Upper lobe of left lung (tissue), 6 donors: Measurements from ENCODE around the gene SLC17A9. TPM values are rescaled to one million over a fixed set of nuclear protein-coding genes. Genes with fewer than 3 reads are reported as not detected.

Source experiments
- ATAC-seq, 2 donors: fragments of 200-7000 bp; cut with Tn5 transposase; one replicate each; pipeline ENCODE4 v1.9.1; 2022; ENCODE audit warnings: mild to moderate bottlenecking in 2 of 2, moderate library complexity in 2 of 2; ENCODE audit not compliant: low FRiP score in 2 of 2
- DNase-seq, 2 donors: peaks; one replicate each; pipeline ENCODE4 v3.0.0-alpha.2; 2019 to 2020
- H3K27ac ChIP-seq, 4 donors: fragments of 200-600 bp; sonication (generic); one replicate each; pipeline ENCODE4 v1.5.1; 2016 to 2019
- H3K27me3 ChIP-seq, 4 donors: fragments of 200-600 bp; sonication (generic); one replicate each; pipeline ENCODE4 v1.5.1; 2017 to 2019
- H3K36me3 ChIP-seq, 4 donors: fragments of 200-600 bp; sonication (generic); one replicate each; pipeline ENCODE4 v1.5.1; 2016 to 2019
- H3K4me1 ChIP-seq, 4 donors: fragments of 200-600 bp; sonication (generic); one replicate each; pipeline ENCODE4 v1.5.1; 2018 to 2019
- H3K4me3 ChIP-seq, 4 donors: fragments of 200-600 bp; sonication (generic); one replicate each; pipeline ENCODE4 v1.5.1; 2017 to 2019; ENCODE audit warnings: mild to moderate bottlenecking in 2 of 4, moderate library complexity in 1 of 4
- H3K9me3 ChIP-seq, 4 donors: fragments of 200-600 bp; sonication (generic); one replicate each; pipeline ENCODE4 v1.5.1; 2018 to 2019
- EP300 ChIP-seq, 4 donors: sonication (generic); formaldehyde crosslinking; IDR thresholded peaks; one replicate each; pipeline ENCODE4 v1.5.1; 2017; ENCODE audit warnings: antibody characterized with exemption in 4 of 4, control low read depth in 2 of 4
- POLR2A ChIP-seq, 4 donors: fragments of 450-650 bp; IDR thresholded peaks; one replicate each; pipeline ENCODE4 v1.5.1; 2016 to 2017; ENCODE audit warnings: antibody characterized with exemption in 4 of 4, mild to moderate bottlenecking in 2 of 4
- POLR2AphosphoS5 ChIP-seq, 2 donors: sonication (generic); formaldehyde crosslinking; IDR thresholded peaks; one replicate each; pipeline ENCODE4 v1.5.1; 2017; ENCODE audit warnings: antibody characterized with exemption in 2 of 2
- WGBS, 2 donors: methylation state at CpG; one replicate each; pipeline ENCODE4 v1.1.5; 2017 to 2018; 5-methylcytosine and 5-hydroxymethylcytosine counted together
- total RNA-seq, 6 donors: library from RNA; depleted of rRNA in 4 of 6; stranded (reverse); fragments of >200 nt in 4 of 6; gene quantifications; one replicate each; pipeline versions ENCODE4 v1.1.0 to v1.2.1, GENCODE V29; 2016 to 2021
- TF ChIP-seq, protein P1 (sequence below), 6 experiments: fragments of 450-650 bp in 4 of 6; fragments of 200-600 bp in 2 of 6; sonication (generic) in 2 of 6; IDR thresholded peaks; one replicate each; pipeline ENCODE4 v1.5.1; 2016 to 2019; ENCODE audit warnings: antibody characterized with exemption in 6 of 6
- donor health status: DM: no; HTN: no; CAD: no; lungs with moderate emphysema.
- donor health status: DM: no; HTN: yes; CAD: no; lungs with severe emphysema.

Gene SLC17A9
- total RNA-seq, 6 donors from 2014 or later = 3.8 to 18.5 (median 14.4) TPM

DNA sequence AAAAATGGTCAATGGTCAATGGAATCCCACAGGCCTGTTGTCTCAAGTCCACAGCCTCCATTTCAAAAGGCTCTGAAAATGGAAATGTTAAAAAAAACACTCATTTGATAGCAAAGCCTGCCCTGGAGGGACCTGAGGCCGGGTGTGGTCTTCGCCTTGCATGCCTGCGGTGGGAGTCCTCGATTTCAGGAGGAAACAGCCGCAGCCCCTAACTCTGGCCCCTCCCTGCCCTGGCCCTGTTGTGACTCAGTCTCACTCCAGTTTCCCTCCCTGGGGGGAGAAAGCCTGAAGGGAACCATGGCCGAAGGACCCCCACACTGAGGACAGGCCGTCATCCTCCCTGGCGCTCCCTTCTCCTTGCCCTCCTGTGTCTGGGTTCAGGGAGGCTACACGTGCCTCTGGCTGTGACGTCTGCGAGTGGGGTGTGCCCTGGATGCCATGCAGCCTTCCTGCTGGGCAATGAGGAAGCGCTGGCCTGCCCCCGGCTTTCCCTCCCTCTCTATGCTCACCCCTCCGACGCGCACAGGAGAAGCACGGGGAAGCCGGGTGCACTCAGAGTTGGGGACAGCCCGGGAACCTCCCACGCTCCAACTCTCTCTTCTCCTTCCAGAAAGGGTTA is 45.0 kb downstream of the SLC17A9 start:
- no peaks in the 10 kb centered on the region for H3K9me3 ChIP-seq
- TF ChIP-seq, protein P1, sequence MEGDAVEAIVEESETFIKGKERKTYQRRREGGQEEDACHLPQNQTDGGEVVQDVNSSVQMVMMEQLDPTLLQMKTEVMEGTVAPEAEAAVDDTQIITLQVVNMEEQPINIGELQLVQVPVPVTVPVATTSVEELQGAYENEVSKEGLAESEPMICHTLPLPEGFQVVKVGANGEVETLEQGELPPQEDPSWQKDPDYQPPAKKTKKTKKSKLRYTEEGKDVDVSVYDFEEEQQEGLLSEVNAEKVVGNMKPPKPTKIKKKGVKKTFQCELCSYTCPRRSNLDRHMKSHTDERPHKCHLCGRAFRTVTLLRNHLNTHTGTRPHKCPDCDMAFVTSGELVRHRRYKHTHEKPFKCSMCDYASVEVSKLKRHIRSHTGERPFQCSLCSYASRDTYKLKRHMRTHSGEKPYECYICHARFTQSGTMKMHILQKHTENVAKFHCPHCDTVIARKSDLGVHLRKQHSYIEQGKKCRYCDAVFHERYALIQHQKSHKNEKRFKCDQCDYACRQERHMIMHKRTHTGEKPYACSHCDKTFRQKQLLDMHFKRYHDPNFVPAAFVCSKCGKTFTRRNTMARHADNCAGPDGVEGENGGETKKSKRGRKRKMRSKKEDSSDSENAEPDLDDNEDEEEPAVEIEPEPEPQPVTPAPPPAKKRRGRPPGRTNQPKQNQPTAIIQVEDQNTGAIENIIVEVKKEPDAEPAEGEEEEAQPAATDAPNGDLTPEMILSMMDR (IDR thresholded peaks at IDR 0.05) = no peak
- no peak for TF ChIP-seq POLR2A (IDR thresholded peaks at IDR 0.05)
- TF ChIP-seq POLR2AphosphoS5 (IDR thresholded peaks at IDR 0.05) = no peak
- no peak for TF ChIP-seq EP300 (IDR thresholded peaks at IDR 0.05)
- no peak overlapping the region for H3K27ac ChIP-seq
- no peaks in the 10 kb centered on the region for H3K4me1 ChIP-seq
- no peak overlapping the region for H3K4me3 ChIP-seq
- no peaks in the 10 kb centered on the region for H3K36me3 ChIP-seq
- WGBS, 2 donors = 33 to 47% methylated on average over 11 to 20 of the region's 20 CpGs
- ATAC-seq (no peak), DNase-seq (peak in 1 of 2 donors; percentile 36)
- H3K27me3 ChIP-seq = peaks cover 0 to 16% (median 2%) of the 10 kb centered on the region in 4 donors

DNA sequence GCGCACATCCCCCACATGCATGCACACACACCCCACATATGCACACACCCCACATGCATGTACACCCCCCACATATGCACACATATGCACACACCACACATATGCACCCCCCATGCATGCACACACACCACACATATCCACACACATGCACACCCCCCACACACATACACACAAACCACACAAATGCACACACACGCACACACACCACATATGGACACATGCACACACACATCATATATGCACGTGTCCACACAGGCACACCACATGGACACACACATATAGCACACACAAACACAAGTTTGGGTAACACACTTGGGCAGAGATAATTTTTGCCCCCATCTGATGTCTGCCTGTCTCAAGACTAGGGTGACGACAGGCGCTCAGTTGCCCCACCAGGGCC is 45.9 kb downstream of the SLC17A9 start:
- Histone ChIP-seq H3K9me3 (no peaks in the 10 kb centered on the region), H3K4me1 (no peaks in the 10 kb centered on the region), H3K4me3 (no peak overlapping the region), H3K27me3 (peaks cover 0 to 16% (median 2%) of the 10 kb centered on the region in 4 donors), H3K36me3 (no peaks in the 10 kb centered on the region), H3K27ac (no peak overlapping the region)
- 78 to 82% methylated on average over 5 of the region's 5 CpGs for WGBS, 2 donors
- ATAC-seq (no peak), DNase-seq (no peak)
- no peak for TF ChIP-seq EP300 (IDR thresholded peaks at IDR 0.05)
- TF ChIP-seq POLR2A (IDR thresholded peaks at IDR 0.05) = no peak
- TF ChIP-seq, protein P1 (IDR thresholded peaks at IDR 0.05) = no peak
- no peak for TF ChIP-seq POLR2AphosphoS5 (IDR thresholded peaks at IDR 0.05)

- WGBS, 2 donors = 55 to 77% methylated on average over 15 to 16 of the region's 16 CpGs
- no peak for ATAC-seq
- Histone ChIP-seq H3K9me3 (no peaks in the 10 kb centered on the region), H3K4me3 (no peak overlapping the region), H3K4me1 (no peaks in the 10 kb centered on the region), H3K27ac (no peak overlapping the region), H3K36me3 (no peaks in the 10 kb centered on the region), H3K27me3 (peaks cover 0 to 17% (median 5%) of the 10 kb centered on the region in 4 donors)
- TF ChIP-seq POLR2AphosphoS5 (IDR thresholded peaks at IDR 0.05) (no peak), POLR2A (IDR thresholded peaks at IDR 0.05) (no peak), EP300 (IDR thresholded peaks at IDR 0.05) (no peak)
- TF ChIP-seq, protein P1 (IDR thresholded peaks at IDR 0.05) = no peak
- no peak for DNase-seq
These were observed 47.1 kb downstream of the SLC17A9 start for GRCh38 chr20:62999580-62999979.

DNA sequence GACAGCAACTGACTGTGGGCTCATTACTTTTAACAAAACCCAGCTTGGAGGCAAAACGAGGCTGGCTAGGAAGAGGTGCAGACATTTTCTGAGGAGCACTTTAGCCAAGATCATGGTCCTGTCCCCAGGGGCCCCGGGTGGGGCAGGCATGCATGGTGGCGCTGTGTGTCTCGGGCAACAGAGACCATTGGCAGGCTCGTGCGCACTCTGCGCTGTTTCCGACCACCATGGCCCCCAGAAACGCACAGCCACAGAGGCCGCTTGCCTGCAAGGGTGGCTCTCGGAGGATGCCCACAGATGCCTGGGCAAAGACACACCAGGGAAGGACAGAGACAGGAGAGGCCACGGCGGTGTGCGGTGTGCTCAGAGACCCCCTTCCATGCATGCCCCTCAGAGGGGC is 47.5 kb downstream of the SLC17A9 start:
- H3K4me1 ChIP-seq = peaks cover 0 to 1% (median 0%) of the 10 kb centered on the region in 4 donors
- WGBS, 2 donors = 85 to 87% methylated on average over 3 to 14 of the region's 14 CpGs
- H3K27ac ChIP-seq = no peak overlapping the region
- no peak overlapping the region for H3K4me3 ChIP-seq
- peaks cover 0 to 22% (median 10%) of the 10 kb centered on the region in 4 donors for H3K27me3 ChIP-seq
- no peak for TF ChIP-seq EP300 (IDR thresholded peaks at IDR 0.05)
- TF ChIP-seq POLR2AphosphoS5 (IDR thresholded peaks at IDR 0.05) = no peak
- TF ChIP-seq, protein P1 (IDR thresholded peaks at IDR 0.05) = no peak
- DNase-seq (peak in 1 of 2 donors; percentile 60), ATAC-seq (no peak)
- H3K36me3 ChIP-seq = no peaks in the 10 kb centered on the region
- H3K9me3 ChIP-seq = no peaks in the 10 kb centered on the region

DNA sequence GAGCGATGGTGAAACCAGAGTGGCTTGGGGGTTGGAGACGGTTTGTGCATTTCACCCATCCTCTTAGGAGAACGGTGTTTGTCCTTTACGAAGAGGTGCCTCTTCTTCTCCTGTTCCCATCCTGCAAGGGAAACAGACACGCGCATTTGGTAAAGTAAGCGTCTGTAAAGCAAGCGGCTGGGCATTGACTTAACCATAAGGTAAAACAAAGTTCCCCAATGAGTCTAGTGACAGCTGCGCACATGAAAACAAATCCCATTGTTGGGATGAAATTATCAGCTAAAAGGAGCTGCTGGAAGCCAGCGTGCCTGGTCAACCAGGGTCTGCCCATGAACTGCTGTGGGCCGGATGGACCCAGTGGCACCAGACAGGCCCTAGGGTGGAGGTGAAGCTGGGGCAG is 48.4 kb downstream of the SLC17A9 start:
- no peak overlapping the region for H3K4me3 ChIP-seq
- no peaks in the 10 kb centered on the region for H3K9me3 ChIP-seq
- TF ChIP-seq EP300 (IDR thresholded peaks at IDR 0.05) (no peak), POLR2A (IDR thresholded peaks at IDR 0.05) (no peak), POLR2AphosphoS5 (IDR thresholded peaks at IDR 0.05) (no peak)
- TF ChIP-seq, protein P1 (IDR thresholded peaks at IDR 0.05) = no peak
- no peaks in the 10 kb centered on the region for H3K36me3 ChIP-seq
- DNase-seq (no peak), ATAC-seq (no peak)
- no peak overlapping the region for H3K27ac ChIP-seq
- peaks cover 0 to 31% (median 16%) of the 10 kb centered on the region in 4 donors for H3K27me3 ChIP-seq
- WGBS, 2 donors = 52 to 60% methylated on average over 9 to 11 of the region's 11 CpGs
- H3K4me1 ChIP-seq = peaks cover 0 to 11% (median 0%) of the 10 kb centered on the region in 4 donors
